ENCODE results near the gene CREB3. TPM values are rescaled to one million over a fixed set of nuclear protein-coding genes. Genes with fewer than 3 reads are reported as not detected.

CREB3 gene
- total and polyA plus RNA-seq, 9 of the 15 experiments (the other 6 are each of a cell fraction or from before 2014, with no cell fraction given), result 5.7 to 18.3 (median 14.9) TPM

DNA sequence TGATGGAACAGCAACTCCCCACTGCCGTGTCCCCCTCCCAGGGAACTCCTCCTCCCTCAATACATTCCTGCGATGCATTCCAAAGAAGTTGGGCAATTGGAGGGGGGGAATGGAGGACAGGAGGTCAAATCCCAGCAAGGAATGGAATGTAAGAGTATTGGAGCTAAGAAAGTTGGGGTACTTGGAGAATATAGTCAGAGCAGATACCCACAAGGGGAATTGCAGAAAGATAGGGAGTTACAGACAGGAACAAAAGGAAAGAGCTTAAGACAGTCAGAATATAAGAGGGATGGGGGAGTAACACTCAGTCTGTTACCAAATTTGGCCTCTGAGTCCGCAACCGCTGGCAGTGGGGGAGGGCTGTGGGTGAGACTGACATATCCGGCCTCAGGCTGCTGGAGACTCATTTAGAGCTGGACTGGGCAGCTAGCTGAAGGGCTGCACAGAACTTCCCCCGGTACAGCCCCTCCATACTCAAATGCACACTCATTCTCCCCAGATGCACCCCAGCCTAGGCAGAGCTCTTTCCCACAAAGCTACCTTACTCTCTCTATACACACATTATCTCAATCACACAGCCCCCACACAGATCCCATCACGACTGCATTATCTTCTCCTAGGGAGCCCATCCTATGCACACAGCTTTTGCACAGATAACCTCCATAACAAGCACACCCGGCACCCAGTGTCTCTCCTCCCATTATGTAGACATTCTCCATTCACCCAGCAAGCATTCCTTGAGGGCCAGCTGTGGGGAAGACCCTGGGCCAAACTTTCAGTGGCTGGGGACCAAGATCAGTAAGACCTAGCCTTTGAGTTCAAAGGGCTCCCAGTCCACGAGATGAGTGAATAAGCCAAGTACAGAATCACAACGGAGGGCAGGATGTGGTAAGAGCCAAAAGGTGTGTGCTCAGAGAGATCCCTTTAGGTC lies 4.2 kb upstream of the CREB3 start (continued):
- TF ChIP-seq SNIP1 (IDR thresholded peaks at IDR 0.05; ENCODE audit: low read depth) (no peak), HOXB6 (CRISPR knock-in tag; IDR thresholded peaks at IDR 0.05; ENCODE audit: borderline replicate concordance) (no peak), SETDB1 (IDR thresholded peaks at IDR 0.05; ENCODE audit: low read length) (no peak), ZNF3 (CRISPR knock-in tag; IDR thresholded peaks at IDR 0.05) (no peak), TEAD1 (CRISPR knock-in tag; IDR thresholded peaks at IDR 0.05) (no peak), EP400 (IDR thresholded peaks at IDR 0.05) (peak; percentile 62; the same call in 1 of the 2 replicates), DPF2 (IDR thresholded peaks at IDR 0.05) (peak; percentile 97), PHB2 (IDR thresholded peaks at IDR 0.05; ENCODE audit: low read depth) (peak; percentile 87), DACH1 (IDR thresholded peaks at IDR 0.05; ENCODE audit: partially characterized antibody) (no peak), ZNF655 (CRISPR knock-in tag; IDR thresholded peaks at IDR 0.05) (no peak), RBBP5 (IDR thresholded peaks at IDR 0.05; ENCODE audit: borderline replicate concordance, insufficient read depth, low read length, poor library complexity, severe bottlenecking) (no peak)
- TF ChIP-seq, protein P1, sequence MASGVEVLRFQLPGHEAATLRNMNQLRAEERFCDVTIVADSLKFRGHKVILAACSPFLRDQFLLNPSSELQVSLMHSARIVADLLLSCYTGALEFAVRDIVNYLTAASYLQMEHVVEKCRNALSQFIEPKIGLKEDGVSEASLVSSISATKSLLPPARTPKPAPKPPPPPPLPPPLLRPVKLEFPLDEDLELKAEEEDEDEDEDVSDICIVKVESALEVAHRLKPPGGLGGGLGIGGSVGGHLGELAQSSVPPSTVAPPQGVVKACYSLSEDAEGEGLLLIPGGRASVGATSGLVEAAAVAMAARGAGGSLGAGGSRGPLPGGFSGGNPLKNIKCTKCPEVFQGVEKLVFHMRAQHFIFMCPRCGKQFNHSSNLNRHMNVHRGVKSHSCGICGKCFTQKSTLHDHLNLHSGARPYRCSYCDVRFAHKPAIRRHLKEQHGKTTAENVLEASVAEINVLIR (CRISPR knock-in tag; IDR thresholded peaks at IDR 0.05), result no peak
- TF ChIP-seq, protein P2, sequence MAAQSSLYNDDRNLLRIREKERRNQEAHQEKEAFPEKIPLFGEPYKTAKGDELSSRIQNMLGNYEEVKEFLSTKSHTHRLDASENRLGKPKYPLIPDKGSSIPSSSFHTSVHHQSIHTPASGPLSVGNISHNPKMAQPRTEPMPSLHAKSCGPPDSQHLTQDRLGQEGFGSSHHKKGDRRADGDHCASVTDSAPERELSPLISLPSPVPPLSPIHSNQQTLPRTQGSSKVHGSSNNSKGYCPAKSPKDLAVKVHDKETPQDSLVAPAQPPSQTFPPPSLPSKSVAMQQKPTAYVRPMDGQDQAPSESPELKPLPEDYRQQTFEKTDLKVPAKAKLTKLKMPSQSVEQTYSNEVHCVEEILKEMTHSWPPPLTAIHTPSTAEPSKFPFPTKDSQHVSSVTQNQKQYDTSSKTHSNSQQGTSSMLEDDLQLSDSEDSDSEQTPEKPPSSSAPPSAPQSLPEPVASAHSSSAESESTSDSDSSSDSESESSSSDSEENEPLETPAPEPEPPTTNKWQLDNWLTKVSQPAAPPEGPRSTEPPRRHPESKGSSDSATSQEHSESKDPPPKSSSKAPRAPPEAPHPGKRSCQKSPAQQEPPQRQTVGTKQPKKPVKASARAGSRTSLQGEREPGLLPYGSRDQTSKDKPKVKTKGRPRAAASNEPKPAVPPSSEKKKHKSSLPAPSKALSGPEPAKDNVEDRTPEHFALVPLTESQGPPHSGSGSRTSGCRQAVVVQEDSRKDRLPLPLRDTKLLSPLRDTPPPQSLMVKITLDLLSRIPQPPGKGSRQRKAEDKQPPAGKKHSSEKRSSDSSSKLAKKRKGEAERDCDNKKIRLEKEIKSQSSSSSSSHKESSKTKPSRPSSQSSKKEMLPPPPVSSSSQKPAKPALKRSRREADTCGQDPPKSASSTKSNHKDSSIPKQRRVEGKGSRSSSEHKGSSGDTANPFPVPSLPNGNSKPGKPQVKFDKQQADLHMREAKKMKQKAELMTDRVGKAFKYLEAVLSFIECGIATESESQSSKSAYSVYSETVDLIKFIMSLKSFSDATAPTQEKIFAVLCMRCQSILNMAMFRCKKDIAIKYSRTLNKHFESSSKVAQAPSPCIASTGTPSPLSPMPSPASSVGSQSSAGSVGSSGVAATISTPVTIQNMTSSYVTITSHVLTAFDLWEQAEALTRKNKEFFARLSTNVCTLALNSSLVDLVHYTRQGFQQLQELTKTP (IDR thresholded peaks at IDR 0.05; ENCODE audit: low read depth in 1 of 2, partially characterized antibody in 2 of 2), result peak in 1 of 2 experiments; percentile 90
- TF ChIP-seq, protein P3, sequence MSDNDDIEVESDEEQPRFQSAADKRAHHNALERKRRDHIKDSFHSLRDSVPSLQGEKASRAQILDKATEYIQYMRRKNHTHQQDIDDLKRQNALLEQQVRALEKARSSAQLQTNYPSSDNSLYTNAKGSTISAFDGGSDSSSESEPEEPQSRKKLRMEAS (CRISPR knock-in tag; IDR thresholded peaks at IDR 0.05), result no peak
- TF ChIP-seq, protein P4, sequence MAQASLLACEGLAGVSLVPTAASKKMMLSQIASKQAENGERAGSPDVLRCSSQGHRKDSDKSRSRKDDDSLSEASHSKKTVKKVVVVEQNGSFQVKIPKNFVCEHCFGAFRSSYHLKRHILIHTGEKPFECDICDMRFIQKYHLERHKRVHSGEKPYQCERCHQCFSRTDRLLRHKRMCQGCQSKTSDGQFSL (CRISPR knock-in tag; IDR thresholded peaks at IDR 0.05), result no peak
- TF ChIP-seq, protein P4 (tag; IDR thresholded peaks at IDR 0.05), result no peak
- TF ChIP-seq, protein P5, sequence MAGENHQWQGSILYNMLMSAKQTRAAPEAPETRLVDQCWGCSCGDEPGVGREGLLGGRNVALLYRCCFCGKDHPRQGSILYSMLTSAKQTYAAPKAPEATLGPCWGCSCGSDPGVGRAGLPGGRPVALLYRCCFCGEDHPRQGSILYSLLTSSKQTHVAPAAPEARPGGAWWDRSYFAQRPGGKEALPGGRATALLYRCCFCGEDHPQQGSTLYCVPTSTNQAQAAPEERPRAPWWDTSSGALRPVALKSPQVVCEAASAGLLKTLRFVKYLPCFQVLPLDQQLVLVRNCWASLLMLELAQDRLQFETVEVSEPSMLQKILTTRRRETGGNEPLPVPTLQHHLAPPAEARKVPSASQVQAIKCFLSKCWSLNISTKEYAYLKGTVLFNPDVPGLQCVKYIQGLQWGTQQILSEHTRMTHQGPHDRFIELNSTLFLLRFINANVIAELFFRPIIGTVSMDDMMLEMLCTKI (IDR thresholded peaks at IDR 0.05; ENCODE audit: partially characterized antibody), result no peak
